ENCODE data around the gene NR6A1.

The NR6A1 gene

DNA sequence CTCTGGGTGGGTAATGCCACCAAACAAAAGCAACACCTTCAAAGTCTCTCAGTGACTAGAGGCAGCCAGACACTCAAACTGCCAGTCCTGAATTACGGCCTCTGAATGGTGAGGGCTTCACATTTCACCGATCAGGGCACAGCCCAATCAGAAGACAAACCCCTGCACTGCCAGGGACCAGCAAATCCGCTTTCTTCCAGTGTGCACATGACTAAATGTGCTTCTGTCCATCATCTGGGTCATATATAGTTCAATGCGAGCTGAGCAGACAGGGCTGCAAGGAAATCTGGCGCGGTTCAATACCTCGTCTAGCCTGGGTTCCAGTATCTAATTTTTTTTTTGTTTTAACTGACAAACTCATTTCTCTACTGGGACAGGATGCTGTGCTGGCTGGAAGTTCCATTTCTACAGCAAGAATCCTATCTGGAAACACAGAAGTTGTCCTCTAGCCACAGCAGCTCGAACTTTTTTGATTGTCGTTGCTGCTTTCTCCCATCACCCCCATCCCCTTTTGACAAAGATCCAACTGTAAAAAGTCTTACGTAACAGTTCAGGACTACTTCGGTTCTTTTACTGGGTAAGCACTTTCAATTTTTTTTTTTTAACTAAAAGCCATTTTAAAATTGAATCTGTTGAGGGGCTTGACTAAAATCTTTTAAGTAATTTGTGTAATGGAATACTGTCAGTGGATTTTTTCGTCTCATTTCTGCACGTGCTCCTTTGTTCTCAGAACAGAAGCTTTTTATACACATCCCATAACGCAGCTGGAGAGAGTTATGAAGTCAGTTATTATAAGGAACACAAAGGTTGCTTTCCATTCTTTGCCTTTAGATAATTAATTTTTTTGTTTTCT is 112.7 kb downstream of the NR6A1 start:
- Mint-ChIP-seq H3K27me3 (ENCODE audit: low read depth) (no peaks in the 10 kb centered on the region), H3K27ac (peak overlapping the region; percentile 76), H3K9me3 (no peaks in the 10 kb centered on the region), H3K4me3 (peak overlapping the region; percentile 91), H3K4me1 (ENCODE audit: low read depth) (peaks cover 35% of the 10 kb centered on the region), H3K36me3 (ENCODE audit: low read depth) (no peaks in the 10 kb centered on the region)
- DNase-seq (ENCODE audit: low spot score): peak; percentile 45

DNA sequence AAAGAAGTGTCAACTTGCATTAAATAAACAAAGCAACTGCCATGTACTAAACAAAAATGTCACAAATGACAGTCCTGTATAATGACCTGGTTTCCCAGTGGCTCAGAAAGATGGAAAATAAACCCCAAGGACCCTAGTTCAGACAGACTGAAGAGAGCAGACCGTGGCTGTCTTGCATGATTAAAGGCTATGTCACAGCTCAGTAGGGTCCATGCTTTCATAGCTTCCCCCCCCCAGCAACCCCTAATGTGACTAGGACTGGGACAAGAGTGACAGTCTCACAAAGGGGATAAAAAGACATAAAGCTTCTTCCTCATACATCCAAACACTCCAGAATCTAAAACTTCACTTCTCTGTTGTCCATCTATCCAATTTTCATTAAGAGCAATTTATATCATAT is 113.6 kb downstream of the NR6A1 start:
- Mint-ChIP-seq H3K9me3 (no peaks in the 10 kb centered on the region), H3K27ac (no peak overlapping the region), H3K4me3 (no peak overlapping the region), H3K36me3 (ENCODE audit: low read depth) (no peaks in the 10 kb centered on the region), H3K27me3 (ENCODE audit: low read depth) (no peaks in the 10 kb centered on the region), H3K4me1 (ENCODE audit: low read depth) (peaks cover 28% of the 10 kb centered on the region)
- DNase-seq (ENCODE audit: low spot score): no peak

DNA sequence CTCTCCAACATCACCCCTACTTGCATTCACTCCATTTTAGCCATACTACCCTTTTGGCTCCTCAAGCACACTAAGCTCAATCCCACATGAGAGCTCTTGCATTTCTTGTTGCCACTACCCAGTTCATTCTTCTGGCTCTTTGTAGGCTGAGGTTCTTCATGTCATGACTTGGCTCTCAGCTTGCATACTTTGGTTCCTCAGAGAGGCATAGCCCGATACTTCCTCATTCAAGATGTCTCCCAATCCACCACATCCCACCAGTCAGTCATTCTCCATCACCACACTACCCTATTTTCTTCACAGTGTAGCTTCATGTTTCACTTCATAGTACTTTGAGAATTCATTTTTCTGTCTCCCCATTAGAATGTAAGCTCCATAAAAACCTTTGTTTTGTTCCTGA is 116.7 kb downstream of the NR6A1 start:
- H3K36me3 Mint-ChIP-seq (ENCODE audit: low read depth): no peaks in the 10 kb centered on the region
- no peak overlapping the region for H3K4me3 Mint-ChIP-seq
- no peak overlapping the region for H3K27ac Mint-ChIP-seq
- peaks cover 18% of the 10 kb centered on the region for H3K4me1 Mint-ChIP-seq (ENCODE audit: low read depth)
- no peaks in the 10 kb centered on the region for H3K9me3 Mint-ChIP-seq
- no peak for DNase-seq (ENCODE audit: low spot score)
- peaks cover 8% of the 10 kb centered on the region for H3K27me3 Mint-ChIP-seq (ENCODE audit: low read depth)

DNA sequence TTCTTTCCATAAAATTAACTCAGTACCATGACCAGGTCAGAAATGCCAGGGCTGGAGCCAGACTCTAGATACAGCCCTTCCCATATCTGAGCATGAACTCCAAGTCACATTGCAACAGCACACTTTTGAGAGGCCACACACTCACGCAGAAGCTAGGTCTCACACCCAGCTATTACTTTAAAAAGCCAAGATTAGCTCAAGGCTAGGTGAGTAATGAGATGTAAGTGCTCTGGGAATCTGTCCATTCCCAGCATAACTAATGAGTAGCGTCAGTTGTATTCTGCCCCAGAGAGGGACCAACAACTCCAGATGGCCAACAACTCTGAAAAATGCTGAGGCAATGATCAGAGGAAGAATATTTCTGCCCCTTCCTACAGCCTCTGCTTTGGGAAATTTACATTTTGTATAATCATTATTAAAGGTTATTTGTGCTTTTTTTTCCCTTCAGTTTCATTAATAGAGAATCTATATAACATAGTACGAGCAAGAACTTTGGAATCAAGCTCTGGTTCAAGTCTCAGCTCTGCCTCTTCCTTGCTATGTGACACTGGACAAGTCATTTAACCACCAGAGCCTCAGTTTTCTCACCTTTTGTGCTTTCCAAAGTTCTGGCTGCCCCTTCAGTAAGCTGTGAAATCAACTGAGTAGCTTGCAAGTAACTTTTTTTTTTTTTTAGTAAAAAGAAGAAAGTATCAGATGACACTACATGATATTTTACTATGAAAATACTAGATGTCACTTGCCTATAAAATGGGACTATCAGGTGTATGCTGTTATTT is 118.3 kb downstream of the NR6A1 start:
- H3K27me3 Mint-ChIP-seq (ENCODE audit: low read depth): peaks cover 18% of the 10 kb centered on the region
- H3K4me3 Mint-ChIP-seq: no peak overlapping the region
- H3K9me3 Mint-ChIP-seq: no peaks in the 10 kb centered on the region
- peaks cover 3% of the 10 kb centered on the region for H3K4me1 Mint-ChIP-seq (ENCODE audit: low read depth)
- no peak for DNase-seq (ENCODE audit: low spot score)
- no peaks in the 10 kb centered on the region for H3K36me3 Mint-ChIP-seq (ENCODE audit: low read depth)
- H3K27ac Mint-ChIP-seq: no peak overlapping the region

DNA sequence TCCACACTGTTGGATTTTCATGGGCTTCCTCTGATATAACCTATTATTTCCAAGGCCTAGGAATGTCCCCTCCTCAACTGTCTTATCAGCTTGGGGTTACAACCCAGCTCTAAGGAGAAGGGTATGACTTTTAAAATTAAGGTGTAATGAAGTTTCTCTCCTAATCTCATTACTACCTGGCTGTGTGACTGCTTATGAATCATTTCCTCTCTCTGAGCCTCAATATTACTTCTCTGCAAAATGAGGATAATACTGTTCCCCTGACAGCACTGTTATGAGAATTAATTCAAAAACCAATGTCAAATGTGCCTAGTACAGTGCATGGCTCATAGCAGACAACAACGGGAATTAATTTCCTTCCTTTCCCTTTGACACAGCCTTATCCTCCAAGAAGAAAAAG is 118.9 kb downstream of the NR6A1 start:
- peaks cover 3% of the 10 kb centered on the region for H3K4me1 Mint-ChIP-seq (ENCODE audit: low read depth)
- no peak overlapping the region for H3K27ac Mint-ChIP-seq
- no peaks in the 10 kb centered on the region for H3K36me3 Mint-ChIP-seq (ENCODE audit: low read depth)
- H3K27me3 Mint-ChIP-seq (ENCODE audit: low read depth): peaks cover 20% of the 10 kb centered on the region
- H3K4me3 Mint-ChIP-seq: no peak overlapping the region
- DNase-seq (ENCODE audit: low spot score): no peak
- no peaks in the 10 kb centered on the region for H3K9me3 Mint-ChIP-seq

DNA sequence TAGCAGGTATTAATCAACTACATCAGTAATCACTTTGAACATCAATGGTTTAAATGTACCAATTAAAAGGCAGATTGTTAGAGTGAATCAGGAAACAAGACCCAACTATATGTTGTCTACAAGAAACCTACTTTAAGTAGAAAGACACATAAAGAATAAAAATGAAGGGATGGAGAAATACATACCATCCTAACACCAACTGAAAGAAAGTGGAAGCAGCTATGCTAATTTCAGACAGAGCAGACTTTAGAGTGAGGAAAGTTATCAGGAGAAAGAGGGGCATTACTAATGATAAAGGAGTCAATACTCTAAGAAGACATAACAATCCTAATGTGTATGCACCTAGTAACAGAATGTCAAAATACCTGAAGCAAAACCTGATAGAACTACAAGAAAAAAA is 125.8 kb downstream of the NR6A1 start:
- no peak for DNase-seq (ENCODE audit: low spot score)
- no peak overlapping the region for H3K27ac Mint-ChIP-seq
- no peaks in the 10 kb centered on the region for H3K4me1 Mint-ChIP-seq (ENCODE audit: low read depth)
- H3K9me3 Mint-ChIP-seq: peaks cover 5% of the 10 kb centered on the region
- H3K4me3 Mint-ChIP-seq: no peak overlapping the region
- H3K27me3 Mint-ChIP-seq (ENCODE audit: low read depth): peaks cover 31% of the 10 kb centered on the region
- no peaks in the 10 kb centered on the region for H3K36me3 Mint-ChIP-seq (ENCODE audit: low read depth)

DNA sequence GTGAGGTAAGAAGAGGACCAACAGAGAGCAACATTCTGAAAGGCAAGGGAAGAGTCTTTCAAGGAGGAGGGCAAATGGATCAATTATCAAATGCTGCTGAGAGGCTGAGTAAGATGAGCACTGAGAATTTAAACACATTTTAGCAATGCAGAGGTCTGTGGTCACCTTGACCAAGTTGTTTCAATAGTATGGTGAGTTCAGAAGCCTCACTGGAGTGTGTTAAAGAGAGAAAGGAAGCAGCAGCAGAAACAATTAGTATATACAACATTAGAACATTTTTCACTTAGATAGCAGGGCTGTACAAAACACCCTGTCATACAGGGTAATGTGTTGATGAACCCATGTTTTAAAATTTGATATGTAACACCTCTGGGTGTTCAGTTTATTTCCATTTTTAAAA is 131.5 kb downstream of the NR6A1 start:
- Mint-ChIP-seq H3K27ac (no peak overlapping the region), H3K4me3 (no peak overlapping the region), H3K4me1 (ENCODE audit: low read depth) (no peaks in the 10 kb centered on the region), H3K36me3 (ENCODE audit: low read depth) (no peaks in the 10 kb centered on the region), H3K27me3 (ENCODE audit: low read depth) (peaks cover 37% of the 10 kb centered on the region), H3K9me3 (no peaks in the 10 kb centered on the region)
- no peak for DNase-seq (ENCODE audit: low spot score)

DNA sequence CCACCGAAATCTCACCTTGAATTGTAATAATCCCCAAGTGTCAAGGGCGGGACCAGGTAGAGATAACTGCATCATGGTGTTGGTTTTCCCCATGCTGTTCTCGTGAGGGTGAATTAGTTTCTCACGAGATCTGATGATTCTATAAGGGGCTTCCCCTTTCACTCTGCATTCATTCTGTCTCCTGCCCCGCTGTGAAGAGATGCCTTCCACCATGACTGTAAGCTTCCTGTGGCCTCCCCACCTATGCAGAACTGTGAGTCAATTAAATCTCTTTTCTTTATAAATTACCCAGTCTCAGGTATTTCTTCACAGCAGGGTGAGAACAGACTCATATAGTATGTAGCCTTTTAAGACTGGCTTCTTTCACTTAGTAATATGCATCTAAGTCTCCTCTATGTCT is 135.8 kb downstream of the NR6A1 start:
- H3K4me1 Mint-ChIP-seq (ENCODE audit: low read depth): peaks cover 8% of the 10 kb centered on the region

DNA sequence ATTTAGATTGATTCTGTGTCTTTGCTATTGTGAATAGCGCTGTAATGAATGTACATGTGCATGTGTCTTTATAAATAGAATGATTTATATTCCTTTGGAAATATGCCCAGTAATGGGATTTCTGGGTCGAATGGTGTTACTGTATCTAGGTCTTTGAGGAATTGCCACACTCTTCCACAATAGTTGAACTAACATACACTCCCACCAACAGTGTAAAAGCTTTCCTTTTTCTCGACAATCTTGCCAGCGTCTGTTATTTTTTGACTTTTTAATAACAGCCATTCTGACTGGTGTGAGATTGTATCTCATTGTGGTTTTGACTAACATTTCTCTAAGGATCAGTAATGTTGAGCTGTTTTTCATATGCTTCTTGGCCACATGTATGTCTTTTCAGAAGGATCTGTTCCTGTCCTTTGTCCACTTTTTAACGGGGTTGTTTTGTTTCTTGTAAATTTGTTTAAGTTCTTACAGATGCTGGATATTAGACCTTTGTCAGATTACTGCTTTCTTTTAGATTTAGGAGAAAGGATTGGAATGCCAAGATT is 139.0 kb downstream of the NR6A1 start:
- no peak overlapping the region for H3K27ac Mint-ChIP-seq
- H3K27me3 Mint-ChIP-seq (ENCODE audit: low read depth): peaks cover 17% of the 10 kb centered on the region
- no peak for DNase-seq (ENCODE audit: low spot score)
- peak overlapping the region; percentile 3 for H3K4me3 Mint-ChIP-seq
- H3K9me3 Mint-ChIP-seq: no peaks in the 10 kb centered on the region
- H3K4me1 Mint-ChIP-seq (ENCODE audit: low read depth): peaks cover 8% of the 10 kb centered on the region
- H3K36me3 Mint-ChIP-seq (ENCODE audit: low read depth): no peaks in the 10 kb centered on the region

More for the DNA sequence above, 135.8 kb downstream of the NR6A1 start:
- Mint-ChIP-seq H3K36me3 (ENCODE audit: low read depth) (no peaks in the 10 kb centered on the region), H3K4me3 (no peak overlapping the region), H3K27ac (no peak overlapping the region), H3K9me3 (no peaks in the 10 kb centered on the region), H3K27me3 (ENCODE audit: low read depth) (peaks cover 35% of the 10 kb centered on the region)
- DNase-seq (ENCODE audit: low spot score): no peak

DNA sequence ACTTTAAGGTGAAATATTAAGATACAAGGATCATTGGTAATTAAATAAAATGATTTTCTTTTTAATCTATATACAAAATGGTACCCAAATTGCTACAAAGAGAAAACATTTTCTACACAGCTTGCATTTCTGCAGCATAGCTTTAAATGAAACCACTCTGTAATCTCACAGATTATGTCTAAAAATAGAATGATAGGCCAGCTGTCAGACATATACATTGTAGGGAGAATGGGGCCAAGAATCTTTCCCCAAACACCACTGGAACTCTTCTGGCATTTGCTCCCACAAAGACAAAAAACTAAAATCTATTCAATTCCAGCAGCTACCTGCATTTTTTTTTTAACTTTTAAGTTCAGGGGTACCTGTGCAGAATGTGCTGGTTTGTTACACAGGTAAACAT is 139.8 kb downstream of the NR6A1 start:
- H3K27me3 Mint-ChIP-seq (ENCODE audit: low read depth): peaks cover 10% of the 10 kb centered on the region
- no peak overlapping the region for H3K27ac Mint-ChIP-seq
- no peak overlapping the region for H3K4me3 Mint-ChIP-seq

DNA sequence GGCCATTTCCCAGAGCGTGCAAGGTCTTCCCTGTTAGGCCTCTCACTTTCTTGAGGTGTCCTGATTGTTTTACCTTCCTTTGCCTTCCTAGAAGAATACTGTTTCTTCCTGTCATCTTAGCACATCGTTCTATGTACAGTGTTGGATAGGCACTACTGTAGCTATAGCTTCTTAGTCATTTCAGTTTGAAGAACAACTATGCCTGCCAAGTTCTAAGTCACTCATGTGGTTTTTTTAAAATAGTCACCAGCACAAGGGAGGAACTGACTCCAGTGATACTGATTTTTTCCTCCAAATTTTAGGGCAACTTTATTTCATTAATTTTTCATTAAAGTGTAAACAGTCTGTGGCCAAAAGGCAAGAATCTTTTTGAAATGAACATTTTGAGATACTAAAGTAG is 141.5 kb downstream of the NR6A1 start:
- Mint-ChIP-seq H3K4me3 (no peak overlapping the region), H3K27ac (no peak overlapping the region)
- no peak for DNase-seq (ENCODE audit: low spot score)

More for the DNA sequence above, 139.8 kb downstream of the NR6A1 start:
- no peaks in the 10 kb centered on the region for H3K36me3 Mint-ChIP-seq (ENCODE audit: low read depth)
- H3K4me1 Mint-ChIP-seq (ENCODE audit: low read depth): peaks cover 8% of the 10 kb centered on the region
- no peaks in the 10 kb centered on the region for H3K9me3 Mint-ChIP-seq
- DNase-seq (ENCODE audit: low spot score): no peak

DNA sequence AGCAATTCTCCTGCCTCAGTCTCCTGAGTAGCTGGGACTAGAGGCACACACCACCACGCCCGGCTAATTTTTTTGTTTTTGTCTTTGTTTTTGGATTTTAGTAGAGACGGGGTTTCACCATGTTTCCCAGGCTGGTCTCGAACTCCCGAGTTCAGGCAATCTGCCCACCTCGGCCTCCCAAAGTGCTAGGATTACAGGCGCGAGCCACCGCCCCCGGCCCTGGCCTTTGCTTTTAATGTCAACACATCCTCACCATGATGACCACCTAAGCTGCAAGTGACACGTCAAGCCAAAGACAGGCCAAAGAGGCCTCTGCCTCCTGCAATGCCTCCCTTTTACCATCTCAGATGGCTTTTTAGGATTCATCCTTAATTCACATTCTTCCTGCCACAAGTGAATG is 142.4 kb downstream of the NR6A1 start:
- Mint-ChIP-seq H3K4me1 (ENCODE audit: low read depth) (peaks cover 14% of the 10 kb centered on the region), H3K27ac (no peak overlapping the region)

More for the DNA sequence above, 141.5 kb downstream of the NR6A1 start:
- peaks cover 2% of the 10 kb centered on the region for H3K27me3 Mint-ChIP-seq (ENCODE audit: low read depth)
- no peaks in the 10 kb centered on the region for H3K36me3 Mint-ChIP-seq (ENCODE audit: low read depth)
- peaks cover 14% of the 10 kb centered on the region for H3K4me1 Mint-ChIP-seq (ENCODE audit: low read depth)
- no peaks in the 10 kb centered on the region for H3K9me3 Mint-ChIP-seq

DNA sequence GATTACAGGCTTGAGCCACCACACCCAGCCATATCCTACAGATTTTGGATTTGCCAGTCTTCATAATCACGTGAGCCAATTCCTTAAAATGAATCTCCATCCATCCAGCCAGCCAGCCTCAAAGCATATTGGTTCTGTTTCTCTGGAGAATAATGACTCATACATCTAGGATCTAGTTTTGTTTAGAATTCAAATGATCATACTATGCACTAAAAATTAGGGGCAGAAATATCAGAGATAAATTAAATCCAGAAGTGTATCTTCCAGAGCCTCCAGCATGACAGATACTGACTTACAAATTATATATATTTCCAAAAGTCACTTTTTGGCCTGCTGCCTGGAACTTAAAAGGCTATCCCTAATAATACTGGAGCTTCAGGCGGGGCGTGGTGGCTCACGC is 144.8 kb downstream of the NR6A1 start:
- Mint-ChIP-seq H3K27ac (no peak overlapping the region), H3K9me3 (no peaks in the 10 kb centered on the region), H3K4me3 (no peak overlapping the region), H3K36me3 (ENCODE audit: low read depth) (no peaks in the 10 kb centered on the region), H3K4me1 (ENCODE audit: low read depth) (peaks cover 8% of the 10 kb centered on the region), H3K27me3 (ENCODE audit: low read depth) (peaks cover 6% of the 10 kb centered on the region)
- no peak for DNase-seq (ENCODE audit: low spot score)

More for the DNA sequence above, 142.4 kb downstream of the NR6A1 start:
- DNase-seq (ENCODE audit: low spot score): no peak
- Mint-ChIP-seq H3K36me3 (ENCODE audit: low read depth) (no peaks in the 10 kb centered on the region), H3K9me3 (no peaks in the 10 kb centered on the region), H3K4me3 (no peak overlapping the region), H3K27me3 (ENCODE audit: low read depth) (peaks cover 7% of the 10 kb centered on the region)

DNA sequence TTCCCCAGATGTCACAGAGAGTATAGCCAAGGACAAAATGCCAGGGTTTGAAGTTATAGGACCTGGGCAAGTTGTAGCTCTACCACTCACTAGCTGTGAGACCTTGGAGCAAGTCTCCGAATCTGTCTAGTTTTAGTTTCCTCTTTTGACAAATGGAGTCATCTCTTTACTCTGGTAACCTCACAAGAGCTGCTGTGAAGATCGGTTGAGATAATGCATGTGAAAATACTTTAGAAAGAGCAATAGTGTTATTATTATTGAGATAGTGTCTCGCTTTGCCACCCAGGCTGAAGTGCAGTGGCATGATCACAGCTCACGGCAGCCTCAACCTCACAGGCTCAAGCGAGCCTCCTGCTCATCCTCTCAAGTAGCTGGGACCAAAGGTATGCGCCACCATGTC is 146.0 kb downstream of the NR6A1 start:
- H3K9me3 Mint-ChIP-seq: no peaks in the 10 kb centered on the region
- H3K4me3 Mint-ChIP-seq: no peak overlapping the region
- peaks cover 6% of the 10 kb centered on the region for H3K27me3 Mint-ChIP-seq (ENCODE audit: low read depth)
- peaks cover 8% of the 10 kb centered on the region for H3K4me1 Mint-ChIP-seq (ENCODE audit: low read depth)
- DNase-seq (ENCODE audit: low spot score): no peak
- no peaks in the 10 kb centered on the region for H3K36me3 Mint-ChIP-seq (ENCODE audit: low read depth)
- H3K27ac Mint-ChIP-seq: peak overlapping the region; percentile 62

Data from T-helper 2 cell treated with Interferon-gamma antibody and Interleukin-4, amounts not matched to agents 5 μg/mL and 100 μg/mL, for 36 hours (primary cell).